GM12878 (cell line): ENCODE measurements around the gene PP2D1.
"Not testable (repeated sequence)": the region's sequence is repeated elsewhere in the genome, so short reads cannot be mapped to it uniquely, and the experiment has no call there.

Source experiments
- BMI1 ChIP-seq: fragments of 450-650 bp; IDR thresholded peaks from 2 replicates; pipeline ENCODE4 v1.6.1; 2016; ENCODE audit warnings: mild to moderate bottlenecking, moderate library complexity, borderline replicate concordance
- HDGF ChIP-seq: fragments of 450-650 bp; IDR thresholded peaks from 2 replicates; pipeline ENCODE4 v1.6.1; 2016; ENCODE audit warnings: antibody characterized with exemption
- NR2C2 ChIP-seq: IDR thresholded peaks from 2 replicates; pipeline ENCODE4 v1.6.1; 2011; ENCODE audit warnings: borderline replicate concordance, low read depth; ENCODE audit not compliant: control insufficient read depth, insufficient read length
- POLR2A ChIP-seq: IDR thresholded peaks from 2 replicates; pipeline ENCODE4 v1.6.1; 2011; ENCODE audit warnings: low read depth, mild to moderate bottlenecking, low read length
- ZBED1 ChIP-seq: IDR thresholded peaks from 2 replicates; pipeline ENCODE4 v1.6.1; 2016; ENCODE audit warnings: borderline replicate concordance
- TF ChIP-seq, protein P1 (sequence below), 3 experiments: IDR thresholded peaks in 2 of 3; conservative IDR thresholded peaks in 1 of 3; 2 replicates each; pipeline ENCODE4 v1.5.1; 2011; ENCODE audit warnings: low read depth in 3 of 3, low read length in 3 of 3, mild to moderate bottlenecking in 3 of 3, control low read depth in 2 of 3, moderate library complexity in 2 of 3, inconsistent platforms in 1 of 3, mixed read lengths in 1 of 3; ENCODE audit not compliant: control insufficient read depth in 2 of 3, insufficient read depth in 1 of 3; ENCODE audit errors: extremely low read depth in 1 of 3
- TF ChIP-seq, protein P2 (sequence below): IDR thresholded peaks from 2 replicates; pipeline ENCODE4 v1.6.1; 2011; ENCODE audit warnings: low read depth, low read length, improper control_type of control experiment, borderline replicate concordance

DNA sequence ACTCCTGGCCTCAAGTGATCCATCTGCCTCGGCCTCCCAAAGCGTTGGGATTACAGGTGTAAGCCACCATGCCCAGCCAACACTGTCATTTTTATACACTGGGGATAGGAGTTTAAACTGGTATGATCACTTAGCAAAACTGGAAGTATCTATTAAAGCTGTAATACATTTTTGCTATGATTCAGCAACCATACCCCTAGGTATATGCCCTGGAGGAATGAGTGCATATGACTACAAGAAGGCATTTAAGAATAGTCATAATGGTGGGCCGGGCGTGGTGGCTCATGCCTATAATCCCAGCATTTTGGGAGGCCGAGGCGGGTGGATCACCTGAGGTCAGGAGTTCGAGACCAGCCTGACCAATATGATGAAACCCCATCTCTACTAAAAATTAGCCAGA lies 19.9 kb upstream of the PP2D1 start:
- TF ChIP-seq, protein P1, sequence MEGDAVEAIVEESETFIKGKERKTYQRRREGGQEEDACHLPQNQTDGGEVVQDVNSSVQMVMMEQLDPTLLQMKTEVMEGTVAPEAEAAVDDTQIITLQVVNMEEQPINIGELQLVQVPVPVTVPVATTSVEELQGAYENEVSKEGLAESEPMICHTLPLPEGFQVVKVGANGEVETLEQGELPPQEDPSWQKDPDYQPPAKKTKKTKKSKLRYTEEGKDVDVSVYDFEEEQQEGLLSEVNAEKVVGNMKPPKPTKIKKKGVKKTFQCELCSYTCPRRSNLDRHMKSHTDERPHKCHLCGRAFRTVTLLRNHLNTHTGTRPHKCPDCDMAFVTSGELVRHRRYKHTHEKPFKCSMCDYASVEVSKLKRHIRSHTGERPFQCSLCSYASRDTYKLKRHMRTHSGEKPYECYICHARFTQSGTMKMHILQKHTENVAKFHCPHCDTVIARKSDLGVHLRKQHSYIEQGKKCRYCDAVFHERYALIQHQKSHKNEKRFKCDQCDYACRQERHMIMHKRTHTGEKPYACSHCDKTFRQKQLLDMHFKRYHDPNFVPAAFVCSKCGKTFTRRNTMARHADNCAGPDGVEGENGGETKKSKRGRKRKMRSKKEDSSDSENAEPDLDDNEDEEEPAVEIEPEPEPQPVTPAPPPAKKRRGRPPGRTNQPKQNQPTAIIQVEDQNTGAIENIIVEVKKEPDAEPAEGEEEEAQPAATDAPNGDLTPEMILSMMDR (IDR thresholded peaks at IDR 0.05 in 2 of 3, conservative IDR thresholded peaks at IDR 0.05 in 1 of 3; ENCODE audit: control insufficient read depth in 2 of 3, extremely low read depth in 1 of 3, insufficient read depth in 1 of 3, low read depth in 3 of 3, low read length in 3 of 3), result not testable (repeated sequence)
- not testable (repeated sequence) for TF ChIP-seq ZBED1, HDGF, BMI1, POLR2A, NR2C2
- TF ChIP-seq, protein P2, sequence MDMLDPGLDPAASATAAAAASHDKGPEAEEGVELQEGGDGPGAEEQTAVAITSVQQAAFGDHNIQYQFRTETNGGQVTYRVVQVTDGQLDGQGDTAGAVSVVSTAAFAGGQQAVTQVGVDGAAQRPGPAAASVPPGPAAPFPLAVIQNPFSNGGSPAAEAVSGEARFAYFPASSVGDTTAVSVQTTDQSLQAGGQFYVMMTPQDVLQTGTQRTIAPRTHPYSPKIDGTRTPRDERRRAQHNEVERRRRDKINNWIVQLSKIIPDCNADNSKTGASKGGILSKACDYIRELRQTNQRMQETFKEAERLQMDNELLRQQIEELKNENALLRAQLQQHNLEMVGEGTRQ, result not testable (repeated sequence)
